Liver (tissue), 9 donors: ENCODE measurements around the gene RAPGEF1. TPM values are rescaled to one million over a fixed set of nuclear protein-coding genes. Genes with fewer than 3 reads are reported as not detected.
"Not testable (repeated sequence)": the region's sequence is repeated elsewhere in the genome, so short reads cannot be mapped to it uniquely, and the experiment has no call there.

Experiments
- DNase-seq: peaks from one replicate; pipeline ENCODE4 v3.0.0-alpha.2; 2017; ENCODE audit warnings: low spot score
- H3K27ac ChIP-seq, 2 donors: one replicate each; pipeline ENCODE4 v1.7.0; 2013; ENCODE audit warnings: inconsistent platforms in 2 of 2, low read length in 2 of 2, control low read depth in 1 of 2, low read depth in 1 of 2, mild to moderate bottlenecking in 1 of 2
- H3K27me3 ChIP-seq, 4 donors: one replicate each; pipeline versions ENCODE4 v1.6.1 to v1.7.0; 2013; ENCODE audit warnings: low read length in 3 of 4, inconsistent platforms in 1 of 4, mild to moderate bottlenecking in 1 of 4, moderate library complexity in 1 of 4; ENCODE audit not compliant: control insufficient read depth in 4 of 4, insufficient read depth in 4 of 4
- H3K36me3 ChIP-seq, 4 donors: one replicate each; pipeline versions ENCODE4 v1.6.1 to v1.7.0; 2013; ENCODE audit warnings: low read length in 3 of 4, mild to moderate bottlenecking in 3 of 4, low read depth in 1 of 4, moderate library complexity in 1 of 4; ENCODE audit not compliant: control insufficient read depth in 4 of 4, insufficient read depth in 3 of 4
- H3K4me1 ChIP-seq, 4 donors: one replicate each; pipeline versions ENCODE4 v1.6.1 to v1.7.0; 2013; ENCODE audit warnings: low read length in 3 of 4, mild to moderate bottlenecking in 3 of 4, moderate library complexity in 1 of 4; ENCODE audit not compliant: control insufficient read depth in 4 of 4, insufficient read depth in 4 of 4
- H3K4me3 ChIP-seq, 3 donors: one replicate each; pipeline versions ENCODE4 v1.6.1 to v1.7.0; 2013; ENCODE audit warnings: low read length in 3 of 3, control low read depth in 1 of 3, low read depth in 1 of 3, mild to moderate bottlenecking in 1 of 3
- H3K9ac ChIP-seq, 2 donors: one replicate each; pipeline ENCODE4 v1.7.0; 2013; ENCODE audit warnings: low read length in 2 of 2, mild to moderate bottlenecking in 2 of 2, moderate library complexity in 2 of 2, control low read depth in 1 of 2, low read depth in 1 of 2
- H3K9me3 ChIP-seq, 4 donors: one replicate each; pipeline versions ENCODE4 v1.6.1 to v1.7.0; 2013; ENCODE audit warnings: low read length in 3 of 4; ENCODE audit not compliant: control insufficient read depth in 4 of 4
- EGR1 ChIP-seq, 2 donors: IDR thresholded peaks; 2 replicates each; pipeline ENCODE4 v1.6.1; 2016 to 2018; ENCODE audit warnings: antibody characterized with exemption in 2 of 2, low read depth in 2 of 2
- FOXA1 ChIP-seq: IDR thresholded peaks from 2 replicates; pipeline ENCODE4 v1.6.1; 2016; ENCODE audit warnings: antibody characterized with exemption
- FOXA2 ChIP-seq: IDR thresholded peaks from 2 replicates; pipeline ENCODE4 v1.6.1; 2016; ENCODE audit warnings: antibody characterized with exemption
- GABPA ChIP-seq, 2 donors: IDR thresholded peaks in 1 of 2; conservative IDR thresholded peaks in 1 of 2; 2 replicates each; pipeline ENCODE4 v1.6.1; 2016; ENCODE audit warnings: antibody characterized with exemption in 2 of 2, mild to moderate bottlenecking in 1 of 2, moderate library complexity in 1 of 2
- HNF4A ChIP-seq, 2 donors: conservative IDR thresholded peaks; 2 replicates each; pipeline ENCODE4 v1.6.1; 2016; ENCODE audit warnings: antibody characterized with exemption in 2 of 2, mild to moderate bottlenecking in 2 of 2
- HNF4G ChIP-seq: IDR thresholded peaks from 2 replicates; pipeline ENCODE4 v1.6.1; 2016; ENCODE audit warnings: antibody characterized with exemption
- JUND ChIP-seq, 2 donors: IDR thresholded peaks; 2 replicates each; pipeline ENCODE4 v1.6.1; 2016; ENCODE audit warnings: antibody characterized with exemption in 2 of 2
- NR2F2 ChIP-seq: IDR thresholded peaks from 2 replicates; pipeline ENCODE4 v1.6.1; 2016; ENCODE audit warnings: antibody characterized with exemption
- RAD21 ChIP-seq, 2 donors: IDR thresholded peaks; 2 replicates each; pipeline ENCODE4 v1.6.1; 2016; ENCODE audit warnings: antibody characterized with exemption in 2 of 2, mild to moderate bottlenecking in 2 of 2
- RXRA ChIP-seq, 2 donors: IDR thresholded peaks; 2 replicates each; pipeline ENCODE4 v1.6.1; 2017 to 2018; ENCODE audit warnings: antibody characterized with exemption in 2 of 2, mild to moderate bottlenecking in 1 of 2
- SP1 ChIP-seq: IDR thresholded peaks from 2 replicates; pipeline ENCODE4 v1.6.1; 2018; ENCODE audit warnings: antibody characterized with exemption, mild to moderate bottlenecking
- TAF1 ChIP-seq: conservative IDR thresholded peaks from 2 replicates; pipeline ENCODE4 v1.6.1; 2016; ENCODE audit warnings: antibody characterized with exemption, mild to moderate bottlenecking
- YY1 ChIP-seq: IDR thresholded peaks from 2 replicates; pipeline ENCODE4 v1.6.1; 2016; ENCODE audit warnings: antibody characterized with exemption, mild to moderate bottlenecking
- WGBS: extraction: QIAGEN DNeasy Blood & Tissue Kit; methylation state at CpG from one replicate; pipeline ENCODE4 v1.1.7; 2013; 5-methylcytosine and 5-hydroxymethylcytosine counted together
- polyA plus RNA-seq, 2 donors: library from polyadenylated mRNA; stranded (reverse) in 1 of 2; unstranded in 1 of 2; fragments of 200-250 nt in 1 of 2; fragments of >200 nt in 1 of 2; fragmentation: Nextera tagmentation in 1 of 2; extraction: Ambion mirVana in 1 of 2; gene quantifications; one replicate each; pipeline versions ENCODE4 v1.2.1 to v1.2.3, GENCODE V29; 2013 to 2015
- total RNA-seq, 2 donors: library from RNA; depleted of rRNA; stranded (reverse); fragments of >200 nt; gene quantifications; one replicate each; pipeline ENCODE4 v1.2.3, GENCODE V29; 2014
- TF ChIP-seq, protein P1 (sequence below): IDR thresholded peaks from 2 replicates; pipeline ENCODE4 v1.6.1; 2016; ENCODE audit warnings: antibody characterized with exemption
- TF ChIP-seq, protein P2 (sequence below): IDR thresholded peaks from 2 replicates; pipeline ENCODE4 v1.6.1; 2016; ENCODE audit warnings: antibody characterized with exemption
- TF ChIP-seq, protein P3 (sequence below): IDR thresholded peaks from 2 replicates; pipeline ENCODE4 v1.6.1; 2016; ENCODE audit warnings: antibody characterized with exemption
- TF ChIP-seq, protein P4 (sequence below): IDR thresholded peaks from 2 replicates; pipeline ENCODE4 v1.6.1; 2016; ENCODE audit warnings: antibody characterized with exemption, mild to moderate bottlenecking
- TF ChIP-seq, protein P5 (sequence below): fragments of 150-350 bp; IDR thresholded peaks from 2 replicates; pipeline ENCODE4 v1.5.1; 2017; ENCODE audit warnings: improper control_type of control experiment, low read depth, low read length; ENCODE audit not compliant: missing input control
- donor health status: healthy.
- donor health status: healthy.
- donor health status: healthy.
- donor health status: healthy.
- donor health status: healthy.

RAPGEF1 gene
- total and polyA plus RNA-seq, 4 donors = 5.6 to 19.7 (median 16.8) TPM

DNA sequence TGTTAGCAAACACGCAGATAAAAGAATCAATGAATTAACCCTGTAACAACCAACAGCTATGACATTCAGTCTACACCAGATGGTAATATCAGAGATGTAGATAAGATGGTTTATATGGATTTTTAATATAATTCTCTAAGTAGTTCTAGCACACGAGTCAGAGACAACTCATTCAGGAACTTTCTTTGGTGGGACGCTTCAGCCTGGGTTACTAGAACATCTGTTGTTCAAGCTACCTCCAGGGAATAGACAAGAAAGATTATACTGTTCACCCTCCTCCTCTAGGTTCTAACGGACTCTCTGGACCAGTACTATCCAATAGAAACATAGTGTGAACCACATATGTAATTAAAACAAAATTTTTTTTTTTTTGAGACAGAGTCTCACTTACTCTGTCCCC lies 73.8 kb downstream of the RAPGEF1 start:
- WGBS = 71% methylated on average over 4 of the region's 4 CpGs
- TF ChIP-seq FOXA1 (no peak), HNF4A (conservative IDR thresholded peaks at IDR 0.05) (no peak), RAD21 (IDR thresholded peaks at IDR 0.05) (peak in 1 of 2 donors; percentile 23)
- Histone ChIP-seq H3K9ac (no peak overlapping the region), H3K27me3 (no peaks in the 10 kb centered on the region), H3K4me1 (peaks cover 0 to 11% (median 3%) of the 10 kb centered on the region in 4 donors), H3K9me3 (no peaks in the 10 kb centered on the region), H3K36me3 (no peaks in the 10 kb centered on the region), H3K4me3 (no peak overlapping the region), H3K27ac (no peak overlapping the region)
- no peak for DNase-seq

DNA sequence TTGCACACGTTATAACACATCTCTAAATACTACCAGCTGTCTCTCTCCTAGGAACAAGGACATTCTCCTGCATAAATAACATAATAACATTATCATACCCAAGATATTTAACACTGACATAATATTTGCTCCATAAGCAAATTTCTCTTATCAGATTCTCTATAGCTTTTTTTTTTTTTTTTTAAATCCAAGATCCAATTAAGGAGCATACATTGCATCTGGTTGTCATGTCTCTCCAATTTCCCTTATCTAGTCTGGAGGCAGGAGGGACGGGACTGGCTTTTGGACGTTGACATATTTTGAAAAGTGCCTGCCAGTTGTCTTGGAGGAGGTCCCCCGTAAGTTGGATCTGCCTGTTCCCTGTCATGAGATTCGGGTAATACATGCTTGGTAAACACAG lies 76.6 kb downstream of the RAPGEF1 start:
- H3K27me3 ChIP-seq = no peaks in the 10 kb centered on the region
- DNase-seq = no peak
- no peaks in the 10 kb centered on the region for H3K9me3 ChIP-seq
- no peak overlapping the region for H3K9ac ChIP-seq
- peaks cover 0 to 13% (median 2%) of the 10 kb centered on the region in 4 donors for H3K4me1 ChIP-seq
- H3K27ac ChIP-seq = no peak overlapping the region
- no peak for TF ChIP-seq TAF1
- TF ChIP-seq RXRA (IDR thresholded peaks at IDR 0.05) = no peak
- no peak for TF ChIP-seq JUND (IDR thresholded peaks at IDR 0.05)
- TF ChIP-seq, protein P1, sequence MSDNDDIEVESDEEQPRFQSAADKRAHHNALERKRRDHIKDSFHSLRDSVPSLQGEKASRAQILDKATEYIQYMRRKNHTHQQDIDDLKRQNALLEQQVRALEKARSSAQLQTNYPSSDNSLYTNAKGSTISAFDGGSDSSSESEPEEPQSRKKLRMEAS = no peak
- TF ChIP-seq YY1 = no peak
- TF ChIP-seq EGR1 (IDR thresholded peaks at IDR 0.05; ENCODE audit: low read depth in 2 of 2) = no peak
- TF ChIP-seq SP1 = no peak
- TF ChIP-seq FOXA2 = no peak
- TF ChIP-seq, protein P2, sequence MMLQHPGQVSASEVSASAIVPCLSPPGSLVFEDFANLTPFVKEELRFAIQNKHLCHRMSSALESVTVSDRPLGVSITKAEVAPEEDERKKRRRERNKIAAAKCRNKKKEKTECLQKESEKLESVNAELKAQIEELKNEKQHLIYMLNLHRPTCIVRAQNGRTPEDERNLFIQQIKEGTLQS = no peak
- no peak for TF ChIP-seq GABPA (IDR thresholded peaks at IDR 0.05 in 1 of 2, conservative IDR thresholded peaks at IDR 0.05 in 1 of 2)
- TF ChIP-seq HNF4A (conservative IDR thresholded peaks at IDR 0.05) = no peak
- TF ChIP-seq, protein P3, sequence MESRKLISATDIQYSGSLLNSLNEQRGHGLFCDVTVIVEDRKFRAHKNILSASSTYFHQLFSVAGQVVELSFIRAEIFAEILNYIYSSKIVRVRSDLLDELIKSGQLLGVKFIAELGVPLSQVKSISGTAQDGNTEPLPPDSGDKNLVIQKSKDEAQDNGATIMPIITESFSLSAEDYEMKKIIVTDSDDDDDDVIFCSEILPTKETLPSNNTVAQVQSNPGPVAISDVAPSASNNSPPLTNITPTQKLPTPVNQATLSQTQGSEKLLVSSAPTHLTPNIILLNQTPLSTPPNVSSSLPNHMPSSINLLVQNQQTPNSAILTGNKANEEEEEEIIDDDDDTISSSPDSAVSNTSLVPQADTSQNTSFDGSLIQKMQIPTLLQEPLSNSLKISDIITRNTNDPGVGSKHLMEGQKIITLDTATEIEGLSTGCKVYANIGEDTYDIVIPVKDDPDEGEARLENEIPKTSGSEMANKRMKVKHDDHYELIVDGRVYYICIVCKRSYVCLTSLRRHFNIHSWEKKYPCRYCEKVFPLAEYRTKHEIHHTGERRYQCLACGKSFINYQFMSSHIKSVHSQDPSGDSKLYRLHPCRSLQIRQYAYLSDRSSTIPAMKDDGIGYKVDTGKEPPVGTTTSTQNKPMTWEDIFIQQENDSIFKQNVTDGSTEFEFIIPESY = no peak
- TF ChIP-seq HNF4G = no peak
- TF ChIP-seq, protein P4, sequence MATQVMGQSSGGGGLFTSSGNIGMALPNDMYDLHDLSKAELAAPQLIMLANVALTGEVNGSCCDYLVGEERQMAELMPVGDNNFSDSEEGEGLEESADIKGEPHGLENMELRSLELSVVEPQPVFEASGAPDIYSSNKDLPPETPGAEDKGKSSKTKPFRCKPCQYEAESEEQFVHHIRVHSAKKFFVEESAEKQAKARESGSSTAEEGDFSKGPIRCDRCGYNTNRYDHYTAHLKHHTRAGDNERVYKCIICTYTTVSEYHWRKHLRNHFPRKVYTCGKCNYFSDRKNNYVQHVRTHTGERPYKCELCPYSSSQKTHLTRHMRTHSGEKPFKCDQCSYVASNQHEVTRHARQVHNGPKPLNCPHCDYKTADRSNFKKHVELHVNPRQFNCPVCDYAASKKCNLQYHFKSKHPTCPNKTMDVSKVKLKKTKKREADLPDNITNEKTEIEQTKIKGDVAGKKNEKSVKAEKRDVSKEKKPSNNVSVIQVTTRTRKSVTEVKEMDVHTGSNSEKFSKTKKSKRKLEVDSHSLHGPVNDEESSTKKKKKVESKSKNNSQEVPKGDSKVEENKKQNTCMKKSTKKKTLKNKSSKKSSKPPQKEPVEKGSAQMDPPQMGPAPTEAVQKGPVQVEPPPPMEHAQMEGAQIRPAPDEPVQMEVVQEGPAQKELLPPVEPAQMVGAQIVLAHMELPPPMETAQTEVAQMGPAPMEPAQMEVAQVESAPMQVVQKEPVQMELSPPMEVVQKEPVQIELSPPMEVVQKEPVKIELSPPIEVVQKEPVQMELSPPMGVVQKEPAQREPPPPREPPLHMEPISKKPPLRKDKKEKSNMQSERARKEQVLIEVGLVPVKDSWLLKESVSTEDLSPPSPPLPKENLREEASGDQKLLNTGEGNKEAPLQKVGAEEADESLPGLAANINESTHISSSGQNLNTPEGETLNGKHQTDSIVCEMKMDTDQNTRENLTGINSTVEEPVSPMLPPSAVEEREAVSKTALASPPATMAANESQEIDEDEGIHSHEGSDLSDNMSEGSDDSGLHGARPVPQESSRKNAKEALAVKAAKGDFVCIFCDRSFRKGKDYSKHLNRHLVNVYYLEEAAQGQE = no peak
- no peak for TF ChIP-seq RAD21 (IDR thresholded peaks at IDR 0.05)
- TF ChIP-seq, protein P5, sequence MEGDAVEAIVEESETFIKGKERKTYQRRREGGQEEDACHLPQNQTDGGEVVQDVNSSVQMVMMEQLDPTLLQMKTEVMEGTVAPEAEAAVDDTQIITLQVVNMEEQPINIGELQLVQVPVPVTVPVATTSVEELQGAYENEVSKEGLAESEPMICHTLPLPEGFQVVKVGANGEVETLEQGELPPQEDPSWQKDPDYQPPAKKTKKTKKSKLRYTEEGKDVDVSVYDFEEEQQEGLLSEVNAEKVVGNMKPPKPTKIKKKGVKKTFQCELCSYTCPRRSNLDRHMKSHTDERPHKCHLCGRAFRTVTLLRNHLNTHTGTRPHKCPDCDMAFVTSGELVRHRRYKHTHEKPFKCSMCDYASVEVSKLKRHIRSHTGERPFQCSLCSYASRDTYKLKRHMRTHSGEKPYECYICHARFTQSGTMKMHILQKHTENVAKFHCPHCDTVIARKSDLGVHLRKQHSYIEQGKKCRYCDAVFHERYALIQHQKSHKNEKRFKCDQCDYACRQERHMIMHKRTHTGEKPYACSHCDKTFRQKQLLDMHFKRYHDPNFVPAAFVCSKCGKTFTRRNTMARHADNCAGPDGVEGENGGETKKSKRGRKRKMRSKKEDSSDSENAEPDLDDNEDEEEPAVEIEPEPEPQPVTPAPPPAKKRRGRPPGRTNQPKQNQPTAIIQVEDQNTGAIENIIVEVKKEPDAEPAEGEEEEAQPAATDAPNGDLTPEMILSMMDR = no peak
- no peak for TF ChIP-seq FOXA1
- TF ChIP-seq NR2F2 = no peak
- H3K4me3 ChIP-seq = no peak overlapping the region
- WGBS = 84% methylated on average over 5 of the region's 5 CpGs
- no peaks in the 10 kb centered on the region for H3K36me3 ChIP-seq

DNA sequence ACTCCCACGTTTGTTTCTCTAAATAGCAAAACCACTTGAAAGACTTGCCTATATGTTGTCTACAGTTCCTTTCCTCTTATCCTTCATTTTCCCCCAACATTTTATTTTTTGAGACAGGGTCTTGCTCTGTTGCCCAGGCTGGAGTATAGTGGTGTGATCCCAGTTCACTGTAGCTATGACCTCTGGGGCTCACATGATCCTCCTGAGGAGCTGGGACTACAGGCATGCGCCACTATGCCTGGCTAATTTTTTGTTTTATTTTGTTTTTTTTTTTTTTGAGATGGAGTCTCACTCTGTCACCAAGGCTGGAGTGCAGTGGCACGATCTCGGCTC lies 77.6 kb downstream of the RAPGEF1 start:
- H3K27ac ChIP-seq, H3K27me3 ChIP-seq, DNase-seq, H3K36me3 ChIP-seq, H3K9ac ChIP-seq, H3K4me3 ChIP-seq, H3K9me3 ChIP-seq: not testable (repeated sequence)
- H3K4me1 ChIP-seq = peaks cover 0 to 22% (median 3%) of the 10 kb centered on the region in 4 donors
- WGBS = 94% methylated on average over 4 of the region's 4 CpGs
